ENCODE results near the gene F12.

F12 gene

DNA sequence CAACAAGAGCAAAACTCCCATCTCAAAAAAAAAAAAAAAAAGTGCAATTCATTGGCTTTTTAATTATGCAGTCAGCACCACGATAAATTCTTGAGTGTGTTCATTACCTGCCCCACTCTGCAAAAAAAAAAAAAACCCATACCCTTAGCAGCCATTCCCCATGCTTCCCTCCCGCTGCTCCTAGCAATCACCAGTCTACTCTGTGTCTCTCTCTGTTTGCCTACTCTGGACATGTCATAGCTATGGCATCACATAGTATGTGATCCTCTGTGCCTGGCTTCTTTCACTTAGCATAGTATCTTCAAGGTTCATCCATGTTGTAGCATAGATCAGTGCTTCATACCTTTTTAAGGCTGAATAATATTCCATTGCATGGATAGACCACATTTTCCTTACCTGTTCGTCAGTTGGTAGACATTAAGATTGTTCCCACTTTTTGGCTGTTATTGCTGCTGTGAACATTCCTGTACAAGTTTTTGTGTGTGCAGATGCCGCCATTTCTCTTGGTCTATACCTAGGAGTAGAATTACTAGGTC is 30.2 kb upstream of the F12 start (continued):
- no peak for TF ChIP-seq ZNF785 (tag by site-specific recombination; IDR thresholded peaks at IDR 0.05)
- no peak for TF ChIP-seq ZNF148 (tag by site-specific recombination; IDR thresholded peaks at IDR 0.05; ENCODE audit: borderline replicate concordance)
- no peak for TF ChIP-seq ZNF223 (tag by site-specific recombination; IDR thresholded peaks at IDR 0.05)
- no peak for TF ChIP-seq ZNF121 (tag by site-specific recombination; IDR thresholded peaks at IDR 0.05)
- no peak for TF ChIP-seq YY1 (tag by site-specific recombination; IDR thresholded peaks at IDR 0.05)
- TF ChIP-seq ZNF585B (tag by site-specific recombination; IDR thresholded peaks at IDR 0.05): no peak
- peak; percentile 63 for TF ChIP-seq ZBTB17 (tag by site-specific recombination; IDR thresholded peaks at IDR 0.05)
- no peak for TF ChIP-seq ZNF658 (tag by site-specific recombination; IDR thresholded peaks at IDR 0.05)
- no peak for TF ChIP-seq ZNF280C (tag by site-specific recombination; IDR thresholded peaks at IDR 0.05)
- no peak for TF ChIP-seq ZNF610 (tag by site-specific recombination; IDR thresholded peaks at IDR 0.05; ENCODE audit: borderline replicate concordance)
- TF ChIP-seq ZNF692 (tag by site-specific recombination; IDR thresholded peaks at IDR 0.05): no peak
- TF ChIP-seq, protein P1, sequence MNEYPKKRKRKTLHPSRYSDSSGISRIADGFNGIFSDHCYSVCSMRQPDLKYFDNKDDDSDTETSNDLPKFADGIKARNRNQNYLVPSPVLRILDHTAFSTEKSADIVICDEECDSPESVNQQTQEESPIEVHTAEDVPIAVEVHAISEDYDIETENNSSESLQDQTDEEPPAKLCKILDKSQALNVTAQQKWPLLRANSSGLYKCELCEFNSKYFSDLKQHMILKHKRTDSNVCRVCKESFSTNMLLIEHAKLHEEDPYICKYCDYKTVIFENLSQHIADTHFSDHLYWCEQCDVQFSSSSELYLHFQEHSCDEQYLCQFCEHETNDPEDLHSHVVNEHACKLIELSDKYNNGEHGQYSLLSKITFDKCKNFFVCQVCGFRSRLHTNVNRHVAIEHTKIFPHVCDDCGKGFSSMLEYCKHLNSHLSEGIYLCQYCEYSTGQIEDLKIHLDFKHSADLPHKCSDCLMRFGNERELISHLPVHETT (tag by site-specific recombination; IDR thresholded peaks at IDR 0.05): 0 out of 2 replicates have a peak, but pooled peaks have one; percentile 26
- TF ChIP-seq PRDM1 (tag by site-specific recombination; IDR thresholded peaks at IDR 0.05): no peak
- no peak for TF ChIP-seq ZNF701 (tag by site-specific recombination; IDR thresholded peaks at IDR 0.05)
- TF ChIP-seq ZNF677 (tag by site-specific recombination; IDR thresholded peaks at IDR 0.05): no peak
- TF ChIP-seq ZNF626 (tag by site-specific recombination; IDR thresholded peaks at IDR 0.05): no peak
- 0 out of 2 replicates have a peak, but pooled peaks have one; percentile 17 for TF ChIP-seq SP7 (tag by site-specific recombination; IDR thresholded peaks at IDR 0.05)
- TF ChIP-seq ZNF146 (tag by site-specific recombination; IDR thresholded peaks at IDR 0.05): peak; percentile 99

DNA sequence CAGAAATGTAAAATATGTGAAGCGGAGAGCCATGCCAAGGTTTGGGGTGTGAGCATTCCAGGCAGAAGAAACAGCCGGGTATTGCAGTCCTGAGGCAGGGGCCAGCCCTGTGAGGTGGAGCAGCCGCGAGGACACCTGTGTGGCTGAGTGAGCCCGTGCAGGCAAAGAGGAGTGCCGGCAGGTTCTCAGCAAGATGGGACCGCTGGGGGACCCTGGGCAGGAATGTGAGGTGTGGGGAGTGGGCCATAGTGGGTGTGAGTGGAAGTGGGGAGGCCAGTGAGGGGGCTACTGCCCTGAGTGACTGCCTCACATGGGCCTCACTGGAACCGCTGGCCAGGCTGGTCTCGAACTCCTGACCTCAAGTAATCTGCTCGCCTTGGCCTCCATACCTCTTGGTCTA is 29.1 kb upstream of the F12 start:
- Histone ChIP-seq H3K36me3 (ENCODE audit: control insufficient read depth in 2 of 2, insufficient read depth in 1 of 2, low read length in 2 of 2) (peaks cover 17 to 86% of the 10 kb centered on the region in 2 experiments), H3K9me3 (ENCODE audit: control insufficient read depth, insufficient read depth, low read depth, low read length) (no peaks in the 10 kb centered on the region), H3K4me1 (ENCODE audit: control insufficient read depth, insufficient read depth, low read length) (no peaks in the 10 kb centered on the region), H3K27ac (ENCODE audit: extremely low read depth, low read depth, low read length) (no peak overlapping the region), H3K4me3 (ENCODE audit: low read depth, low read length) (no peak overlapping the region)
- TF ChIP-seq ZNF48 (tag by site-specific recombination; IDR thresholded peaks at IDR 0.05) (no peak), ZSCAN30 (tag by site-specific recombination; IDR thresholded peaks at IDR 0.05) (no peak)
- ChIA-PET POLR2A (interaction anchor here (2.1 to 4.1 kb wide), 2 partner anchors 11 to 35 kb away, joined by 5 to 35 read pairs; partner anchors contain the start of gene GRK6), CTCF (interaction anchor here (1.2 to 3.8 kb wide), 3 partner anchors 17 to 49 kb away, joined by 4 to 15 read pairs (median 7); no protein-coding TSS in a partner anchor)

Data from HEK293 (cell line).